RWPE1 (cell line): ENCODE results near the gene DCANP1.

Source experiments
- CTCF ChIA-PET: fragments of 350-600 bp; sonication (Branson Sonifier 250); formaldehyde crosslinking; extraction: SDS; loops from one replicate; lab custom pipeline; 2021; lab: Yijun Ruan, JAX
- POLR2A ChIA-PET: fragments of 400-600 bp; formaldehyde crosslinking; extraction: SDS; loops from one replicate; lab custom pipeline; 2020; ENCODE audit warnings: antibody characterized with exemption; ENCODE audit not compliant: low non-redundant PET; lab: Yijun Ruan, JAX
- DNase-seq: peaks from one replicate; pipeline ENCODE4 v3.0.0; 2012; ENCODE audit warnings: low spot score
- H3K27ac ChIP-seq: fragments of 450-650 bp; 2 replicates; pipeline ENCODE4 v1.5.1; 2017
- TF ChIP-seq, protein P1 (sequence below): fragments of 450-650 bp; conservative IDR thresholded peaks from 2 replicates; pipeline ENCODE4 v1.5.1; 2017; ENCODE audit warnings: low read depth, mild to moderate bottlenecking

The DCANP1 gene

DNA sequence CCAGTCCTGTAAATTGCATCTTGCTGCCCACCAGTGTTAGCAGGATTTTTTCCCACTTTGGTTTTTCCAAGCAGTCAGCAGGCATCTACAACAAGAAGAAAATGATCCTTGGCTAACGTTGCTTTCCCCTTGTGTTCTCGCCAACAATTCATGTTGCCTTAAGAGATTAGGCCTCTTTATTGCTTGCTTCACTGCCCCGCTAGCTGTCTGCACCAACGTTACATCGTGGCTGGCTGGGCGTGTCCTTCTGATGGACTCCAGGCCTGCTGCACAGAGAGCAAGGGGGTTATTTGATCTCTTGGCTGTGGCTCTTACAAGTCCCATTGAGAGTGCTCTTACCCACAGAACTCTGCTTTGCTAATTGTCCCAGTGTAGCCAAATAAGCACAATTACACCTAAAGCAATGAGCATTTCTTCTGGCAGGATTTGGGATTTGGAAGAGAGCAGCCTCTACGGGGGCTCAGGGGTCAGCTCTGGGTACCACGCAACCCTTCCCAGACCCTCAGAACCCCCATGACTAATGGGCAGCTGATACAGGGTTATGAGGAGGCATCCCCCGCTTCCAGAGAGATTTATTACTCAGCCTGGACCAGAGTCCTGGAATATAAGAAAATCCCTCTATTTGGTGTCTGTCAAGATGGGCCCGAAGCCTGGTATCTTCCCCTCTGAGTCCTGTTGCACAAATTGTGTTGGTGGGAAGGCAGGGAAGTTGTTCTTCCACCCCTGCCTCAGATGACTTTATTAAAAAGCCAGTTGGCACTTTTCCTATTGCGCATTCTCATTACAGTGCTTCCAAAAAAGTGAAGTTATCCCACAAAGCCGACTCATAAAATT is 17.6 kb downstream of the DCANP1 start:
- POLR2A ChIA-PET, result no interaction called here

DNA sequence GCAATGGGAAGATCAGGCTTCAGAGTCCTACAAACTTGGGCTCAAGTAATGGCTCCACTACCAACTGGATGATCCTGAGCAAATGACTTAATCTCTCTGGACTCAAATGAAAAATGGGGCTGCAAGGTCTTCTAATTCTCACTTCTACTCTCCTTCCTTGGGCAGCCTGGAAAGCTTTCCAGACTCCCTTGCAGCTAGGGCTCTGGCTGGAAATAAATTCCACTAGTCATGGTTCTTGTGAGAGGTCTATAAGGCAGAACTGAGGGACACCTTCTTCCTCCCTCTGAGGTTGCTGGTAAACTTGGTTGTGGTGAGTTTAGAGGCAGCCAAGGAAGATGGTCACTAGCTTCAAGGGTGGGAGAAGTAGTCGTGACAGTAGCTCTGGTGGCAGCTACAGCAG is 18.6 kb downstream of the DCANP1 start:
- POLR2A ChIA-PET, result no interaction called here
- CTCF ChIA-PET, result interaction anchor here (0.8 kb wide), 1 partner anchor 74 kb away, joined by 3 read pairs; no protein-coding TSS in a partner anchor
- DNase-seq, result no peak
- H3K27ac ChIP-seq, result no peak overlapping the region
- TF ChIP-seq, protein P1, sequence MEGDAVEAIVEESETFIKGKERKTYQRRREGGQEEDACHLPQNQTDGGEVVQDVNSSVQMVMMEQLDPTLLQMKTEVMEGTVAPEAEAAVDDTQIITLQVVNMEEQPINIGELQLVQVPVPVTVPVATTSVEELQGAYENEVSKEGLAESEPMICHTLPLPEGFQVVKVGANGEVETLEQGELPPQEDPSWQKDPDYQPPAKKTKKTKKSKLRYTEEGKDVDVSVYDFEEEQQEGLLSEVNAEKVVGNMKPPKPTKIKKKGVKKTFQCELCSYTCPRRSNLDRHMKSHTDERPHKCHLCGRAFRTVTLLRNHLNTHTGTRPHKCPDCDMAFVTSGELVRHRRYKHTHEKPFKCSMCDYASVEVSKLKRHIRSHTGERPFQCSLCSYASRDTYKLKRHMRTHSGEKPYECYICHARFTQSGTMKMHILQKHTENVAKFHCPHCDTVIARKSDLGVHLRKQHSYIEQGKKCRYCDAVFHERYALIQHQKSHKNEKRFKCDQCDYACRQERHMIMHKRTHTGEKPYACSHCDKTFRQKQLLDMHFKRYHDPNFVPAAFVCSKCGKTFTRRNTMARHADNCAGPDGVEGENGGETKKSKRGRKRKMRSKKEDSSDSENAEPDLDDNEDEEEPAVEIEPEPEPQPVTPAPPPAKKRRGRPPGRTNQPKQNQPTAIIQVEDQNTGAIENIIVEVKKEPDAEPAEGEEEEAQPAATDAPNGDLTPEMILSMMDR, result no peak

More for the DNA sequence above, 17.6 kb downstream of the DCANP1 start:
- no peak overlapping the region for H3K27ac ChIP-seq
- TF ChIP-seq, protein P1, result no peak
- DNase-seq, result no peak
- CTCF ChIA-PET, result no interaction called here

DNA sequence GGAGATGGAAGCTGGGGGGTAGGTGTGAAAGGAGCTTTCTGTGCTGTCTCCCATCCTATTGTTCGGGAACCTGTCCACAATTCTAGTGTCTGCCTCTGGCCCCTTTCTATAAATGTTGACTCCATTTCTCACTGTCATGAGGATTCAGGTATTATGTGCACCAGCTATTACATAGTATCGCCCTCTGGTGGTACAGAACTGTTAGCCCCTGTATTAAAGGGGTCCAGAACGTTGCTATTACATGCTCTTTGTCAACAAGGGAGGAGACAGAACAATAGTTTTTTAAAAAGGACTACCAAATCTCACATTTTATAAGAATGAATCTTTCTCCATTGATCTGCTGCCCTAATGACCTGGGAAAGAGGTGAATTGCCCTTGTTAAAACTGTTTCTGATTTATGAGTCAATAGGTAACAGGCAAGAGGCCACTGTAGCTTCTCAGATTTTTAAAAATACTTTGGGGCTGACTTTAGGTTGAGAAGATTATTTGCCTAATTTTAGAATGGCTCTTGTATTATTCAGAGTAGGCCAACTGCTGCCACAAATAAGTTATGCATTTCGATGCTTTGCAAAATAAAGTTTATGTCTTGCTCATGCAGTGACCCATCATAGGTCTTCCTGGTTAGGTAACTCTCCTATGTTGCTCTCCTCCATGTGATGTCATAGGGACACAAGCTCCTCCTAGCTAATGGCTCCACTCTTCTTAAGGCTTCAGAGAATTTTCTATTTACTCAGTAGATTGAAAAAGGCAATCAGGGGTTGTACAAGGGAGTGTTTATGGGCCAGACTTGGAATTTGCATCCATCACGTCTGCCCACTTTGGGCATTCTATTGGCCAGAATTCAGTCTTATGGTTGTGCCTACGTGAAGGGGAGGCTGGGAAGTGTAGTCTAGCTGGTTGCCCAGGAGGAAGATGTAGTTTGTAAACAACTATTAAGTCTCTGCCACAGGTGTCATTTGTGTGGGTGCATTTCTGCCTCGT is 20.8 kb downstream of the DCANP1 start:
- peak; percentile 79 for DNase-seq
- ChIA-PET POLR2A (no interaction called here), CTCF (interaction anchor here (0.6 to 1.7 kb wide), 13 partner anchors 16 to 716 kb away, joined by 3 to 8 read pairs (median 4); no protein-coding TSS in a partner anchor)
- no peak overlapping the region for H3K27ac ChIP-seq
- TF ChIP-seq, protein P1, result peak; percentile 82

DNA sequence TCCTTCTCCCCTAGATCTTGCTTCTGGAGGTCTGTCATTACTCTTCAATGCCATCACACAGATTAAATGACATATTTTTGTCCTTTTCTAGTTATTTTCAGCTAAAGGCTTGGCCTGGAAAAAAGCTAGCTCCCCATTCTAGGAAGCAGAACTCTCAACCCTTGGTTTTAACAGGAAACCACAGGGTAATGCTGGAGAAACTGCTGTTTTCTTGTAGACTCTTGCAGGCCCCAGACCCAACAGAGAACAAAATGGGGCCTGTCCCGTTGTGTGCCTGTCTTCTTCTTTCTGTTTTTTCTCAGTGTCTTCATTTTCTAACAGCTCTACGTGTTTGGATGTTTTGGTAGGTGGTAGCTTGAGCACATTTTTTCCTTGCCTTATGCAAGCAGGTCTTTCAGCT is 21.5 kb downstream of the DCANP1 start:
- POLR2A ChIA-PET, result no interaction called here
- CTCF ChIA-PET, result interaction anchor here (0.6 to 1.7 kb wide), 13 partner anchors 28 to 990 kb away, joined by 3 to 8 read pairs (median 4); no protein-coding TSS in a partner anchor
- TF ChIP-seq, protein P1, result no peak
- no peak for DNase-seq
- H3K27ac ChIP-seq, result no peak overlapping the region

DNA sequence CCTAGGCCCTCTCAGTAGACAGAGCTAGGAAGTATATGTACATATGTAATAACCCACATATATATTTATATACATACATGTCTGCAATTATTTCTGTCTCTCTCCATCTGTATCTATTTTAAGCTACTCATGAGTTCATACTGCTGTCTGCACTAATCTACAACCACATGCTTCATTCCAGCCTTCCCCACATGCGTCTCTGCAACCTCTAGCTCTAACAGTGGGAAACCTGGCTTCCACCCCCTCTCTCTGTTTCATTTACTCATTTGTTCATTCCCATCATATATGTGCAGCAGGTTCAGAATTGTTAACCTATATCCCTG is 23.3 kb downstream of the DCANP1 start:
- TF ChIP-seq, protein P1, result no peak
- no peak overlapping the region for H3K27ac ChIP-seq
- no peak for DNase-seq
- POLR2A ChIA-PET, result no interaction called here
- CTCF ChIA-PET, result interaction anchor here (0.7 to 1.2 kb wide), 2 partner anchors 15 to 142 kb away, joined by 3 to 5 read pairs; no protein-coding TSS in a partner anchor
